T47D (cell line): ENCODE results near the gene LACRT.

Source experiments
- DNase-seq, 2 experiments: peaks; one replicate each; pipeline versions ENCODE4 v3.0.0 to v3.0.0-alpha.2; 2011 to 2012; ENCODE audit warnings: low read depth in 1 of 2, low spot score in 1 of 2
- JUND ChIP-seq: IDR thresholded peaks from 2 replicates; pipeline ENCODE4 v1.6.1; 2012; ENCODE audit warnings: low read depth
- in situ Hi-C: cut with HindIII; loops from 2 replicates; pipeline ENCODE4 v1.10.0; 2016; ENCODE audit warnings: low sequenced_read_pairs, low pct_unique_long_range_greater_than_20kb

Gene LACRT

DNA sequence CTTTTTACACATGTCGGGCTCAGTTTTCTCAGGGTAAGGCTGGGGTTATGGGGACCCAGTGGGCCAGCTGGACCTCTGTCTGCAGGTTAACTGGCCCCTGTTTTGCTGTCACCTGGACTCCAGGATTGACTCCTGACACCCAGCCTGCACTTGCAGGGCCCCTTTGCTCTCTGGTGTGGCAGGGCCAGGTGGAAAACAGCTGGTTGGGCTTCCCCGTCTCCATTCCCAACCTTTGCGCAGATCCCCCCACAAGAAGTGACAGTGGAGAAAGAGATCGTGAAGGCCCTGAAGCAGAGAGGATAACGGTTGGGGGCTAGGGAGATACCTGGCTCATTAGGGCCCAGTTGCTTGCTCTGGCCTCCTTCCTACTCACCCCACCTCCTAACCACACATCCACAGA lies 44.7 kb downstream of the LACRT start:
- DNase-seq = no peak
- no peak for TF ChIP-seq JUND
- in situ Hi-C loops = no loop called here

DNA sequence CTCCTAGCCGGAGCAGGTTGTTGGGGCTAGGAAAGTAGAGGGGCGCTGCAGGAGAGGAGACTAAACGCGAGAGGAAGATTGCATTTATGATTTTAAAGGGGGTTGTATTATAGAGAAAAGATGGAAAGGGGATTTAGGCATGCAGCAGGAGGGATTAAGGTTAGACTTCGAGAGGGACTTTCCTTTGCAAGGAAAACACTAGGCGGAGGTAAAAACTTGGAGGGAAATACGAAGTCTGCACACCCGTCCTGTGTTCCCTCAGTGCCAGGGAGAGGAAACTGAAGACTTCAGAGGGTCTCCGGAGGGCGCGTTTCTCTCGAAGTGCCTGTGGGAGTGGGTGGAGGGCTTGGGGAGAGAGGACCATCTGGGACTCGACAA lies 45.8 kb downstream of the LACRT start:
- no peak for DNase-seq
- no peak for TF ChIP-seq JUND
- in situ Hi-C loops = no loop called here

DNA sequence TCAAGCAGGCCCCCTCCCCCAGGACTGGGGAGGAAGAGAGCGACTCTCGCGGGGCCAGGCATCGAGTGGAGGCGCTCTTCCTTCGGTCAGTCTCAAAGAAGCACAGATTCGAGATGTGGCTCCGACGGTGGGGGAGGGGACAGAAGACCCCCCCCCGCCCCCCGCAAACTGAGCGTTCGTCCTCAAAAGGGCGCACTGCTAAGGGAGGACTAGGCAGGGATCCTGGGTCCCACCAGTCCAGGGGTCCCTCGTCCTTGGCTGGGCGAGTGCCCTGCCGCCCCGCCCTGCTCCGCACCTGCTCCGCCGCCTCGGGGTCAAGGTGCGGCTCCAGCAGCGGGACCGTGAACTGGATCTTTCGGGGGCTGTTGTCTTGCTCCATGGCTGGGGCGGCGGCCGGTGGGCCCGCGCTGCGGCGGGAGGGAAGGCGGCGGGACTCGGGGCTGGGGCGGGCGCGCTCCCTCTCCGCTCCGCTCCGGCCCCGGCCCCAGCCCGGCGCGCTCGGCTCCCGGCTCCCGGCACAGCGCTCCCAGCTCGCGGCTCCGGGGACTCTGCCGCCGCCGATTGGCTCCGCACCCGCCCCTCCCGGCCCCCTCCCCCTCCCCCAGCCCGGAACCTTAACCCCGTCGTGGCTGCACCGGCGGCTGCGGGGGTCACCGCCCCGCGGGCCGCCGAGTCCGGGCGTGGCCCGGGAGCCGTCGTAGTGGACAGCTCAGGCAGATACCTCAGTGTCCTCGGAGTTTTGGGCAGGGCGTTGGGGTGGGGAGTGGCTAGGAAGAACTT lies 46.4 kb downstream of the LACRT start, which contains the start of gene PPP1R1A:
PPP1R1A (minus strand) TSS at position 550 of the 780 bp plus-strand sequence; CDS start at position 379, 171 bp downstream.
- no peak for TF ChIP-seq JUND
- in situ Hi-C loops = no loop called here
- DNase-seq = peak in 1 of 2 experiments; percentile 65

DNA sequence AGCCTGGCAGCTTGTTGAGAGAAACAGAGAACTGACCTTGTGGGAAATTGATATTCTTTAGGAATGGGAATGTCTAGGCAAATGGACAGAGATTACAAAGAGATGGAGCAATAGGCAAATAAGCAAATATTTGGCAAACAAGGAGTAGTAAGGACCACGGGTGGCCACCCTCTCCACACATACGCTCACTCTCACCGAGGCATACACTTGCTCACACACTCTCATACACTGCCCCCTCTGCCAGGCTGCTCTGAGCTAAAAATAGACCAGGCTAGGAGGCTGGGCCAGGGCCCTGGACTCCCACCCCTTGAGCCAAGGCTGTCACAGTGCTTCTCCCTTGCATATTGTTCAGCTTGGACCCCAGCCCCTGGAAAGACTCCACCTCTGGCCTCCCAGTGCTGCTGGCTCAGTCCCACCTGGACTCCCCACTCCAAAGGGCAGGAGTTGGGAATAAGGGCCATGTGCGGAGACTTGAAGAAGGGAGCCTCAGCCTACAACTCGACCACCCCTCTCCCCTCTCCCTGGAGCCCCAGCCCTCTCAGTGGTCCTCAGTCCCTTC lies 47.3 kb downstream of the LACRT start:
- TF ChIP-seq JUND = no peak
- DNase-seq = no peak
- in situ Hi-C loops = no loop called here

DNA sequence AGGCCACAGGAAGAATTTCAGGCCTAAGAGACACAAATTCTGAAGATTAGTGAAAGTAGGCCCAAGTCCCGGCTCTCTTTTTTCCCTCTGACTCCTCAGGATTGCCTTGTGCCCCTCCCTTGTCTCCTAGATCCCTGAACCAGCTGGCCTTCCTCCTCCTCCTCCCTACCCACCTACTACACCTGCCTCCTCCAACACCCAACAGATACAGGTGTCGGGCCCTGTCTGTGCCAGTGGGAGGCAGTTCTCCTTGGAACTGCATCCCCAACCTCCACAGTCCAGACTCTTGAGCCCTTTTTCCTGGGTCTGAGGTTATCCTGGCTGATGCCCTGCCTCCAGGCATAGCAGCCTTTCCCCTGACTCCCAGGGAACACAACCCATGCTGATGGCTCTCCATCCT lies 48.1 kb downstream of the LACRT start:
- in situ Hi-C loops = no loop called here
- no peak for TF ChIP-seq JUND
- DNase-seq = no peak

DNA sequence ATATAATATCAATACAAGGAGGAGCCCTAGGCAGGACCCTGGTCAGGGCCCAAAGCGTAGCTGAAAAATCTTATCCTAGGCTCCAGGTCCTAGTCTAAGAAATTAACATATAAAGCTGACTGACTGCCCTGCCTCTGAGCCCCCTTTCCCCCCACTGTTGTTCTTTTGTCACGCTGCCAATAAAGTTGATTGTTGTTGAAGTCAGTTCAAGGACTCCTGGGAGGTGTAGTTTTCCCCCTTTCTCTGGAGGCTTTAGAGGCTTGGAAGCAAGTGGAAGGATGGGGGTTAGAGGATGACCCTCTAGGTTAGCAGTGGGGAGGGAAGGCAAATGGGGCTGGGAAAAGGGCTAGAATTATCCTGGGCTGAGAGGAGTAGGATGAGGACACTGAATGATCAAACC lies 49.5 kb downstream of the LACRT start:
- in situ Hi-C loops = no loop called here
- no peak for TF ChIP-seq JUND
- DNase-seq = no peak

DNA sequence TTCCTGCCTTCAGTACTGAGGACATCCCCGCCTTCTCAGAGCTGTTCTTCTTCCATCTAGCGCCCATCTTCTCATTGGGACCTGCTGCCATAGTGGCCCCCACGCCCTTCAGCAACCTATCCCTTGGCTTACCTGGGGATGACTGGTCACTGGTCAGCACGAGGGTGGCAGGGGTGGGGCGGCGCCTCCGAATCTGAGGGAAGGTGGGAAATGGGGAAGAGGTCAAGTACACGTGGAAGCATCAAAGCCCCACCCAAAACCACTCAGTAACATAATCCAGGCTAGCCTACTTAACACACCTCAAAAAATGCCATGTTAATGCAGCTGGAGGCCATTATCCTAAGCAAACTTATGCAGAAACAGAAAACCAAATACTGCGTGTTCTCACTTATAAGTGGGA lies 50.6 kb downstream of the LACRT start:
- in situ Hi-C loops = no loop called here
- TF ChIP-seq JUND = no peak
- no peak for DNase-seq

DNA sequence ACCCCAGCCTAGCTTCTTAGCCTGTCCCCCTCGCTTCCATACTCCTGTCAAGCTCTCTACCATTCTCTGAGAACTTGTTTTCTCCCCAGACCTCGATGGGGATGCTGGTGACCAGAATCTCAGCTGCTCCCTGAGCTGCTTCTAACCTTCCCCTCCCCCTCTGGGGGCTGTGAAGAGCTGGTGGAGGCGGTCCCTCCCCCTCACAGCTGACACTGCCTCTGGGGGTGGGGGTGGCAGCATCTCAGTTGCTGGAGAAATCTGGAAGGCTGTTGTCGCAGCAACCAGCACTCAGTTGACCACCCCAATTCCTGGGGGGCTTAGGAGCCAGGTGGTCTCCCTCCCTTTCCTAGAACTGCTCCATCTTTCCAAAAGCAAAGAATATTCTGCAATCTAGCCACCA lies 51.0 kb downstream of the LACRT start:
- TF ChIP-seq JUND = no peak

DNA sequence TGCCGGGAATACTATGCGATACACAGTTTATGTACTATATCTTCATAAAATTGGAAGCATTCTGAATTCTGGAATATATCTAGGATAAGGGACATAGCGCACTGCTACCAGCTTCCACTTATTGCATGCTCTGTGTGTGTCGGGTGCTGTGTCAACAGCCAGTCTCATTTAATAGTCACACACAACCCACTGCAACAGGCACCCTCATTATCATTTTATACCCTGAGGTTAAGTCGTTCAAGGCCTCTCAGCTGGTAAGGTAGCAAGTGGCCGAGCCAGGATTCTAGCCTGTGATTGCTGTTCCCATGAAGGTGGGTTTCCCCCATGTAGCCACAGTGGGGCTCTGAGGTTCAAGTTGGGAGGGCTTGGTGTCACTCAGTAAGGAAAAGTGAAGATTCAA lies 53.3 kb downstream of the LACRT start:
- DNase-seq = no peak
- TF ChIP-seq JUND = no peak
- in situ Hi-C loops = no loop called here

More for the DNA sequence above, 51.0 kb downstream of the LACRT start:
- DNase-seq = no peak
- in situ Hi-C loops = no loop called here
